GM21367 (cell line): Measurements from ENCODE around the gene ASGR1.

ENCODE experiments used
- ATAC-seq: cut with Tn5 transposase; IDR thresholded peaks from one replicate; pipeline ENCODE4 v1.9.1; 2021; ENCODE audit not compliant: unreplicated experiment

The ASGR1 gene

GRCh38 chr17:7124923-7125322 is 54.2 kb downstream of the ASGR1 start:
- no peak for ATAC-seq

- ATAC-seq, result no peak
Measured at GRCh38 chr17:7123844-7124243, 55.3 kb downstream of the ASGR1 start.
